Natural killer cell (primary cell): Measurements from ENCODE around the gene SIGLEC1. TPM values are rescaled to one million over a fixed set of nuclear protein-coding genes. Genes with fewer than 3 reads are reported as not detected.

Experiments used
- ATAC-seq, 3 donors: fragments of 150-1000 bp in 2 of 3; fragments of 200-7000 bp in 1 of 3; cut with Tn5 transposase; 1 replicate in 1 of 3; 2 replicates in 2 of 3; pipeline ENCODE4 v1.10.0; 2021; ENCODE audit warnings: mild to moderate bottlenecking in 2 of 3, moderate library complexity in 2 of 3
- DNase-seq, 2 donors: peaks; one replicate each; pipeline versions ENCODE4 v3.0.0 to v3.0.0-alpha.2; 2013 to 2021; ENCODE audit warnings: mixed read lengths in 1 of 2
- H3K27ac ChIP-seq: one replicate; pipeline ENCODE4 v1.5.1; 2013; ENCODE audit warnings: mild to moderate bottlenecking, low read length
- H3K27me3 ChIP-seq: one replicate; pipeline ENCODE4 v1.6.1; 2013; ENCODE audit warnings: low read length; ENCODE audit not compliant: control insufficient read depth, insufficient read depth
- H3K36me3 ChIP-seq: one replicate; pipeline ENCODE4 v1.6.1; 2013; ENCODE audit warnings: low read length; ENCODE audit not compliant: control insufficient read depth, insufficient read depth
- H3K4me1 ChIP-seq: one replicate; pipeline ENCODE4 v1.6.1; 2013; ENCODE audit warnings: low read length; ENCODE audit not compliant: control insufficient read depth, insufficient read depth
- H3K4me3 ChIP-seq: one replicate; pipeline ENCODE4 v1.5.1; 2013; ENCODE audit warnings: low read length
- H3K9me3 ChIP-seq: one replicate; pipeline ENCODE4 v1.6.1; 2013; ENCODE audit warnings: low read length; ENCODE audit not compliant: control insufficient read depth, insufficient read depth
- H3K27ac Mint-ChIP-seq, 2 donors: one replicate each; pipeline ENCODE4 v1.8.0; 2022; ENCODE audit warnings: mild to moderate bottlenecking in 2 of 2, mixed read lengths in 2 of 2, moderate library complexity in 1 of 2
- H3K27me3 Mint-ChIP-seq, 2 donors: one replicate each; pipeline ENCODE4 v1.8.0; 2022; ENCODE audit warnings: low read depth in 2 of 2, mixed read lengths in 2 of 2
- H3K36me3 Mint-ChIP-seq: one replicate; pipeline ENCODE4 v1.8.0; 2022; ENCODE audit warnings: mixed read lengths
- H3K4me1 Mint-ChIP-seq, 2 donors: one replicate each; pipeline ENCODE4 v1.8.0; 2022; ENCODE audit warnings: mixed read lengths in 2 of 2
- H3K4me3 Mint-ChIP-seq: one replicate; pipeline ENCODE4 v1.8.0; 2022; ENCODE audit warnings: mild to moderate bottlenecking, moderate library complexity, mixed read lengths
- H3K9me3 Mint-ChIP-seq, 2 donors: one replicate each; pipeline ENCODE4 v1.8.0; 2022; ENCODE audit warnings: mixed read lengths in 2 of 2
- WGBS: methylation state at CpG from one replicate; pipeline ENCODE4 v1.1.7; 2013; ENCODE audit warnings: missing lambda C conversion rate; ENCODE audit not compliant: insufficient coverage; 5-methylcytosine and 5-hydroxymethylcytosine counted together
- intact Hi-C: fragments of 100-400 bp; cut with micrococcal nuclease; formaldehyde crosslinking; loops from one replicate; pipeline ENCODE4 v1.14.2; 2022
- total RNA-seq, 4 donors: library from RNA; stranded (reverse); fragments of 120-200 nt in 1 of 4; gene quantifications; one replicate each; pipeline versions ENCODE4 v1.2.3 to v1.2.4, GENCODE V29; 2013 to 2022
- TF ChIP-seq, protein P1 (sequence below): fragments of 200-600 bp; IDR thresholded peaks from one replicate; pipeline ENCODE4 v1.8.0; 2022; ENCODE audit warnings: antibody characterized with exemption

Gene SIGLEC1
- total RNA-seq, 3 donors from 2014 or later (not counting 1 experiment from before 2014, with no cell fraction given), result 0.09 to 0.36 (median 0.30) TPM

DNA sequence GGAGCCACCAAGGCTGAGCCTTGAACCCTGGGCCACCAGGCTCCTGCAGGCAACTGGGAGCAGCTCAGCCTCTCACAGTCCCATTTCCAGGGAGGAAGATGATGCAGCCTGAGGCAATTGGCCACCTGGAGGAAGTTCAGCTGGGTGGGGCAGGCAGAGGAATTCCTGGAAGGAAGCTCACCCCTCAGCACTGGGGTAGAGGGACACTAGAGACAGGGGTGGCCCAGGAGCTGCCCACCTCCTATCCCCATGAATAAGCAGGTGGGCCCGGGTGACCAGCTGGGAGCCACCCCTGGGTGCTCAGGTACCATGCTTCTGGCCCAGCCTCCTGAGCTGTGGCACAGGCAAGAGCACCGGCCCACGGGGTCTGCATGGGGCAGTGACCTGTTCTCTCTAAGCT is 16.5 kb upstream of the SIGLEC1 start:
- intact Hi-C loops, result no loop called here
- 84% methylated on average over 3 of the region's 3 CpGs for WGBS
- no peaks in the 10 kb centered on the region for H3K9me3 Mint-ChIP-seq
- TF ChIP-seq, protein P1, sequence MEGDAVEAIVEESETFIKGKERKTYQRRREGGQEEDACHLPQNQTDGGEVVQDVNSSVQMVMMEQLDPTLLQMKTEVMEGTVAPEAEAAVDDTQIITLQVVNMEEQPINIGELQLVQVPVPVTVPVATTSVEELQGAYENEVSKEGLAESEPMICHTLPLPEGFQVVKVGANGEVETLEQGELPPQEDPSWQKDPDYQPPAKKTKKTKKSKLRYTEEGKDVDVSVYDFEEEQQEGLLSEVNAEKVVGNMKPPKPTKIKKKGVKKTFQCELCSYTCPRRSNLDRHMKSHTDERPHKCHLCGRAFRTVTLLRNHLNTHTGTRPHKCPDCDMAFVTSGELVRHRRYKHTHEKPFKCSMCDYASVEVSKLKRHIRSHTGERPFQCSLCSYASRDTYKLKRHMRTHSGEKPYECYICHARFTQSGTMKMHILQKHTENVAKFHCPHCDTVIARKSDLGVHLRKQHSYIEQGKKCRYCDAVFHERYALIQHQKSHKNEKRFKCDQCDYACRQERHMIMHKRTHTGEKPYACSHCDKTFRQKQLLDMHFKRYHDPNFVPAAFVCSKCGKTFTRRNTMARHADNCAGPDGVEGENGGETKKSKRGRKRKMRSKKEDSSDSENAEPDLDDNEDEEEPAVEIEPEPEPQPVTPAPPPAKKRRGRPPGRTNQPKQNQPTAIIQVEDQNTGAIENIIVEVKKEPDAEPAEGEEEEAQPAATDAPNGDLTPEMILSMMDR, result no peak
- ATAC-seq (no peak), DNase-seq (no peak)
- H3K27me3 Mint-ChIP-seq, result peaks cover 35 to 40% of the 10 kb centered on the region in 2 donors
- no peaks in the 10 kb centered on the region for H3K36me3 ChIP-seq
- no peak overlapping the region for H3K27ac ChIP-seq
- peaks cover 15% of the 10 kb centered on the region for H3K27me3 ChIP-seq
- no peak overlapping the region for H3K4me3 Mint-ChIP-seq
- H3K4me3 ChIP-seq, result no peak overlapping the region
- H3K9me3 ChIP-seq, result no peaks in the 10 kb centered on the region
- H3K36me3 Mint-ChIP-seq, result no peaks in the 10 kb centered on the region
- no peaks in the 10 kb centered on the region for H3K4me1 ChIP-seq
- peaks cover 0 to 4% of the 10 kb centered on the region in 2 donors for H3K4me1 Mint-ChIP-seq
- no peak overlapping the region for H3K27ac Mint-ChIP-seq

- H3K4me3 Mint-ChIP-seq, result no peak overlapping the region
- H3K9me3 Mint-ChIP-seq, result no peaks in the 10 kb centered on the region
- no peaks in the 10 kb centered on the region for H3K4me1 ChIP-seq
- H3K27me3 ChIP-seq, result peaks cover 12% of the 10 kb centered on the region
- H3K36me3 ChIP-seq, result no peaks in the 10 kb centered on the region
- H3K27ac ChIP-seq, result no peak overlapping the region
- H3K4me3 ChIP-seq, result no peak overlapping the region
- DNase-seq (no peak), ATAC-seq (no peak)
- 92% methylated on average over 5 of the region's 5 CpGs for WGBS
- TF ChIP-seq, protein P1, result no peak
- H3K27ac Mint-ChIP-seq, result no peak overlapping the region
- H3K9me3 ChIP-seq, result no peaks in the 10 kb centered on the region
- H3K27me3 Mint-ChIP-seq, result peaks cover 29 to 35% of the 10 kb centered on the region in 2 donors
- H3K36me3 Mint-ChIP-seq, result no peaks in the 10 kb centered on the region
- peaks cover 0 to 4% of the 10 kb centered on the region in 2 donors for H3K4me1 Mint-ChIP-seq
- intact Hi-C loops, result no loop called here
Measured at GRCh38 chr20:3728354-3728753, 16.0 kb upstream of the SIGLEC1 start.

DNA sequence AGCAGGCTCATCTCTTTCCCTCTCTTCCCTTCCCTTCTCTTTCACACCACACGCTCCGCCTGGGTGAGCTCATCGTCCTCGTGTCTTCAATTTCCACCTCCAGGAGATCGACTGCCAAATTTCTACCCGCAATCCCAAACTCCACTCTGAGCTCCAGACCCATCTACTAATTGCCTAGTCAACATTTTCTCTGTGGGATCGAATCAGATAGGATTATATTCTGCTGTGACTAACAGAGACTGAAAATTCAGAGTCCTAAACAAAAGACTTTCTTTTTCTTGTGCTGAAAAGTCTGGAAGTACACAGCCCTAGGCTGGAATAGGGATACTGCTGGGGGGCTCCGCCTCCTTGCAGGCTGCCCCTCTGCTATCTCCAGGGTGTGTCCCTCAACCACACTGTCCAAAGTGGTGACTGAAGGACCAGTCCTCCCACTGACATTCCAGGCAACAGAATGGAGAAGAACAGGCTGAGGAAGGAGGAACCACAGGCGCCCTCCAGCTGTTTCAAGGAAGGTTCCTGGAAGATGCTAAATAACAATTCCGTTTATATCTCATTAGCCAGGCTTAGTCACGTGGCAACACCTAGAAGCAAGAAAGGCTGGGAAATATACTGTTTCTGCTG is 15.1 kb upstream of the SIGLEC1 start:
- Mint-ChIP-seq H3K4me1 (peaks cover 0 to 4% of the 10 kb centered on the region in 2 donors), H3K36me3 (no peaks in the 10 kb centered on the region), H3K4me3 (no peak overlapping the region), H3K9me3 (no peaks in the 10 kb centered on the region), H3K27ac (no peak overlapping the region), H3K27me3 (peaks cover 25 to 29% of the 10 kb centered on the region in 2 donors)
- peaks cover 8% of the 10 kb centered on the region for H3K27me3 ChIP-seq
- no peak overlapping the region for H3K27ac ChIP-seq
- DNase-seq, result no peak
- intact Hi-C loops, result no loop called here
- H3K9me3 ChIP-seq, result no peaks in the 10 kb centered on the region
- TF ChIP-seq, protein P1, result no peak
- WGBS, result 63% methylated on average over 11 of the region's 11 CpGs
- no peaks in the 10 kb centered on the region for H3K36me3 ChIP-seq
- no peak overlapping the region for H3K4me3 ChIP-seq
- no peaks in the 10 kb centered on the region for H3K4me1 ChIP-seq
- ATAC-seq, result no peak

- Histone ChIP-seq H3K27ac (no peak overlapping the region), H3K9me3 (no peaks in the 10 kb centered on the region), H3K27me3 (peaks cover 6% of the 10 kb centered on the region), H3K4me3 (no peak overlapping the region), H3K36me3 (no peaks in the 10 kb centered on the region), H3K4me1 (no peaks in the 10 kb centered on the region)
- intact Hi-C loops, result no loop called here
- H3K4me3 Mint-ChIP-seq, result no peak overlapping the region
- no peak for ATAC-seq
- H3K9me3 Mint-ChIP-seq, result no peaks in the 10 kb centered on the region
- no peak overlapping the region for H3K27ac Mint-ChIP-seq
- 46% methylated on average over 3 of the region's 4 CpGs for WGBS
- TF ChIP-seq, protein P1, result no peak
- peaks cover 22 to 41% of the 10 kb centered on the region in 2 donors for H3K27me3 Mint-ChIP-seq
- no peak for DNase-seq
- H3K36me3 Mint-ChIP-seq, result no peaks in the 10 kb centered on the region
- no peaks in the 10 kb centered on the region for H3K4me1 Mint-ChIP-seq
Measured at GRCh38 chr20:3724356-3724755, 12.0 kb upstream of the SIGLEC1 start.
